Thyroid gland (tissue), 4 donors: ENCODE data around the gene POU6F2. TPM values are rescaled to one million over a fixed set of nuclear protein-coding genes. Genes with fewer than 3 reads are reported as not detected.

Experiments
- DNase-seq, 2 donors: peaks; one replicate each; pipeline ENCODE4 v3.0.0-alpha.2; 2019
- H3K27ac ChIP-seq, 3 donors: fragments of 200-600 bp; sonication (generic); 1 replicate in 2 of 3; 2 replicates in 1 of 3; pipeline ENCODE4 v1.5.1; 2016 to 2019; ENCODE audit warnings: mild to moderate bottlenecking in 1 of 3, moderate library complexity in 1 of 3
- H3K27me3 ChIP-seq: fragments of 200-600 bp; sonication (generic); one replicate; pipeline ENCODE4 v1.5.1; 2019
- H3K36me3 ChIP-seq, 2 donors: fragments of 200-600 bp; sonication (generic); one replicate each; pipeline ENCODE4 v1.5.1; 2016 to 2019
- H3K4me1 ChIP-seq, 2 donors: fragments of 200-600 bp; sonication (generic); one replicate each; pipeline ENCODE4 v1.5.1; 2017 to 2019
- H3K4me3 ChIP-seq, 3 donors: fragments of 200-600 bp; sonication (generic); replicated peaks in 1 of 3; 1 replicate in 2 of 3; 2 replicates in 1 of 3; pipeline ENCODE4 v1.5.1; 2016; ENCODE audit warnings: mild to moderate bottlenecking in 1 of 3
- H3K9me3 ChIP-seq: fragments of 200-600 bp; sonication (generic); one replicate; pipeline ENCODE4 v1.5.1; 2017
- CTCF ChIP-seq, 6 experiments: fragments of 200-600 bp in 3 of 6; fragments of 450-650 bp in 3 of 6; sonication (generic) in 3 of 6; IDR thresholded peaks; one replicate each; pipeline ENCODE4 v1.5.1; 2016 to 2019; ENCODE audit warnings: antibody characterized with exemption in 6 of 6, mild to moderate bottlenecking in 2 of 6, inconsistent platforms in 1 of 6, moderate library complexity in 1 of 6
- POLR2A ChIP-seq, 2 donors: fragments of 450-650 bp; IDR thresholded peaks; one replicate each; pipeline ENCODE4 v1.6.1; 2017; ENCODE audit warnings: antibody characterized with exemption in 2 of 2, mild to moderate bottlenecking in 2 of 2, moderate library complexity in 1 of 2
- WGBS, 2 donors: methylation state at CpG; one replicate each; pipeline ENCODE4 v1.1.5; 2017; 5-methylcytosine and 5-hydroxymethylcytosine counted together
- intact Hi-C: fragments of 100-400 bp; cut with DNase I; formaldehyde crosslinking; loops from one replicate; pipeline ENCODE4 v1.15.1; 2023
- total RNA-seq, 4 donors: library from RNA; depleted of rRNA; stranded (reverse); fragments of >200 nt; gene quantifications; one replicate each; pipeline ENCODE4 v1.2.3, GENCODE V29; 2016

POU6F2 gene
- total RNA-seq, 4 donors from 2014 or later: 0.33 TPM; not detected in 3

DNA sequence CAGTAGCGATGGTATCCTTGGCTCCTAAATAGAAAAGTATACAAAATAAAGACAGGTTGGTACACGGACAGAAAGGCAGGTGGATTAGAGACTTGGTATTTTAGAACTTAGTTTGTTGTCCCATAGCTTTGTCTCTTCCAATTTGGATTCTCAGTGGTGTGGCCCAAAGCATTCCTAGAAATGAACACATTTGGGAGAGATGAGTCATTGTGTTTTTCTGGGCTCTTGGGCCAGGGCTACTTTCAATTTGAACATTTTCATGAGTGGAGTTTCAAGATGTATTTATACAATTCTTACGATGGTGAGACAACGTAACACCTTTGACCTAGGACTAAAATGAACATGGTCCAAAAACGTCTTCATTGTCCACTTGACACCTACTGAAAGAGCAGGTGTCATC, 363.4 kb downstream of the POU6F2 start:
- H3K4me1 ChIP-seq: no peaks in the 10 kb centered on the region
- TF ChIP-seq POLR2A (IDR thresholded peaks at IDR 0.05) (no peak), CTCF (IDR thresholded peaks at IDR 0.05) (no peak)
- no peak overlapping the region for H3K4me3 ChIP-seq
- H3K9me3 ChIP-seq: no peaks in the 10 kb centered on the region
- DNase-seq: no peak
- 76 to 80% methylated on average over 5 of the region's 5 CpGs for WGBS, 2 donors
- no peak overlapping the region for H3K27ac ChIP-seq
- H3K27me3 ChIP-seq: no peaks in the 10 kb centered on the region
- intact Hi-C loops: no loop called here
- H3K36me3 ChIP-seq: no peaks in the 10 kb centered on the region

DNA sequence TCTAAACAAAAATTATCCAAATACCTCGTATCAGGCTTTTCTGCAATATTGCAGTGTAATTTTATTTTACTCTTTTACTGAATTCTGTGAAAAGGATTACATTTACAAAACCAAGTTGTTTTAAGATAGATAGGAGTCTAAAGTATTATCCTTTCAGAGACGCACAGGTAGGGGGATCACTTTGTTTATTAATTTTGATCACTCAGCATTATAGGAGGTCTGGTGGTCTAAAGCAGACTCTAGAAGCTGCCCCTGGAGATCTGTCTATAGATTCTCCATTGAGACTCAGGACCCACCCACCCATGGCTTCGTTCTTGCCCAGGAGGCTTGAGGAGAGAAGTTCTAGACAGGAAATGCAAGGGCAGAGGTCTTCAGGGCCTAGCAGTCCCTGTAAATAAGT, 365.1 kb downstream of the POU6F2 start:
- H3K9me3 ChIP-seq: no peaks in the 10 kb centered on the region
- no peaks in the 10 kb centered on the region for H3K4me1 ChIP-seq
- H3K27ac ChIP-seq: no peak overlapping the region
- WGBS, 2 donors: 75 to 77% methylated on average over 3 of the region's 3 CpGs
- intact Hi-C loops: no loop called here
- no peak overlapping the region for H3K4me3 ChIP-seq
- H3K36me3 ChIP-seq: no peaks in the 10 kb centered on the region
- no peak for DNase-seq
- H3K27me3 ChIP-seq: no peaks in the 10 kb centered on the region
- TF ChIP-seq CTCF (IDR thresholded peaks at IDR 0.05) (no peak), POLR2A (IDR thresholded peaks at IDR 0.05) (no peak)

- no peak for DNase-seq
- H3K4me3 ChIP-seq: no peak overlapping the region
- H3K27me3 ChIP-seq: no peaks in the 10 kb centered on the region
- TF ChIP-seq CTCF (IDR thresholded peaks at IDR 0.05) (no peak), POLR2A (IDR thresholded peaks at IDR 0.05) (no peak)
- intact Hi-C loops: no loop called here
- H3K4me1 ChIP-seq: no peaks in the 10 kb centered on the region
- 67 to 82% methylated on average over 7 of the region's 7 CpGs for WGBS, 2 donors
- H3K9me3 ChIP-seq: no peaks in the 10 kb centered on the region
- H3K27ac ChIP-seq: no peak overlapping the region
- no peaks in the 10 kb centered on the region for H3K36me3 ChIP-seq
Observed at GRCh38 chr7:39349452-39350123, 371.9 kb downstream of the POU6F2 start.

GRCh38 chr7:39353615-39354376, 376.1 kb downstream of the POU6F2 start:
- peak; percentile 8 to 15 for DNase-seq
- H3K27ac ChIP-seq: no peak overlapping the region

More at GRCh38 chr7:39353615-39354376, 376.1 kb downstream of the POU6F2 start:
- intact Hi-C loops: no loop called here
- Histone ChIP-seq H3K27me3 (no peaks in the 10 kb centered on the region), H3K9me3 (no peaks in the 10 kb centered on the region), H3K36me3 (no peaks in the 10 kb centered on the region), H3K4me1 (no peaks in the 10 kb centered on the region), H3K4me3 (no peak overlapping the region)
- WGBS, 2 donors: 48 to 49% methylated on average over 17 of the region's 17 CpGs
- TF ChIP-seq CTCF (IDR thresholded peaks at IDR 0.05) (no peak), POLR2A (IDR thresholded peaks at IDR 0.05) (no peak)
